Measurements from ENCODE around the gene UBE2D4. TPM values are rescaled to one million over a fixed set of nuclear protein-coding genes. Genes with fewer than 3 reads are reported as not detected.
A peak's percentile ranks its signal among the peaks of the same experiment; 100 is the strongest.

Gene UBE2D4
- 27.2 TPM for total RNA-seq
- long read RNA-seq, transcript UBE2D4-201 (7 exons, 3,974 nt), result major isoform, 11 of 25 reads
- long read RNA-seq, partial matches to known transcripts, result 3 of 25 reads
- long read RNA-seq, other reads (novel, unspliced or antisense), result 8 of 25 reads

GRCh38 chr7:43925984-43926797, at the start of gene UBE2D4:
TSS of gene UBE2D4 (plus strand) at chr7:43926436. CDS start at chr7:43926533, 97 bp downstream.
- H3K9me3 ChIP-seq, result no peaks in the 10 kb centered on the region
- DNase-seq, result peak; percentile 96
- H3K27me3 ChIP-seq, result no peaks in the 10 kb centered on the region
- H3K4me1 ChIP-seq, result peaks cover 11% of the 10 kb centered on the region
- peak; percentile 97 for ATAC-seq
- H3K36me3 ChIP-seq, result no peaks in the 10 kb centered on the region
- intact Hi-C loops (cut with DNase I), result no loop called here
- H3K4me3 ChIP-seq, result peak within 1 kb of the TSS; percentile 79
- TF ChIP-seq, protein P1, sequence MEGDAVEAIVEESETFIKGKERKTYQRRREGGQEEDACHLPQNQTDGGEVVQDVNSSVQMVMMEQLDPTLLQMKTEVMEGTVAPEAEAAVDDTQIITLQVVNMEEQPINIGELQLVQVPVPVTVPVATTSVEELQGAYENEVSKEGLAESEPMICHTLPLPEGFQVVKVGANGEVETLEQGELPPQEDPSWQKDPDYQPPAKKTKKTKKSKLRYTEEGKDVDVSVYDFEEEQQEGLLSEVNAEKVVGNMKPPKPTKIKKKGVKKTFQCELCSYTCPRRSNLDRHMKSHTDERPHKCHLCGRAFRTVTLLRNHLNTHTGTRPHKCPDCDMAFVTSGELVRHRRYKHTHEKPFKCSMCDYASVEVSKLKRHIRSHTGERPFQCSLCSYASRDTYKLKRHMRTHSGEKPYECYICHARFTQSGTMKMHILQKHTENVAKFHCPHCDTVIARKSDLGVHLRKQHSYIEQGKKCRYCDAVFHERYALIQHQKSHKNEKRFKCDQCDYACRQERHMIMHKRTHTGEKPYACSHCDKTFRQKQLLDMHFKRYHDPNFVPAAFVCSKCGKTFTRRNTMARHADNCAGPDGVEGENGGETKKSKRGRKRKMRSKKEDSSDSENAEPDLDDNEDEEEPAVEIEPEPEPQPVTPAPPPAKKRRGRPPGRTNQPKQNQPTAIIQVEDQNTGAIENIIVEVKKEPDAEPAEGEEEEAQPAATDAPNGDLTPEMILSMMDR (IDR thresholded peaks at IDR 0.05), result no peak
- H3K27ac ChIP-seq, result peak within 1 kb of the TSS; percentile 95

DNA sequence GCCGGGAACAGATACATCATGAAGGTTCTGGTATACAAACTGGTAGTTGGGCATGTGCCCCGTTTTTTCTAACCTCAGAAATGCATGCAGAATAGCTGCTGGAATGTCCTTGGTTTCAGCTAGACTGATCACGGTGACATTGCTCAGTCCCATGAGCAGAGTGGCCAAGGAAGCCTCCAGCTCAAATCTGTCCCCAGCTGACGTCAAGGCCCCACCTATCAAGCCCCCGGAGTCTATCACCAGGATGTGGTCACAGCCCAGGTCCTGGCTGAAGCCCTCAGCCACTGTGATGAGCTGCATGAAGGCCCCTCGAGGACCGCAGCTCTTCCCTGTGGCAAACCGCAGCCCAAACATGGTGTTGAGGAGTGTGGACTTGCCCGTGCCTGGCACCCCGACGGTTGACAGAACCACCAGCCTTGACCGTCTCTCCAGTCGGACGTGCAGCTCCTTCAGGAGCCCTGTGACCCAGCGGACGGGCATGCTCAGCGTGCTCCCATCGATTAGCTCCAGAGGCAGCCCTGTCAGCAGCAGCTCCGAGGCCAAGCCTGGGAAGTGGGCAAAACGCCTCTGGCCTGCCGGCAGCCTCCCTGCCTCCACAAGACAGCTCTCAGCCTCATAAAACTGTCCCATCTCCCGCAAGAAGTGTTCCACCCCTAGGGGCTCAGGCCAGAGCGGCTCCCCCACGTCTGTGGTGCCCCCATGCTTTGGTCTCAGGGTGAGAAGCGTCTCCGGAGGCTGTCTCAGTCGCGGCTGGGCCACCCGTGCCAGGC, 49.1 kb upstream of the UBE2D4 start:
- TF ChIP-seq, protein P1 (IDR thresholded peaks at IDR 0.05), result no peak
- no peak for DNase-seq
- intact Hi-C loops (cut with DNase I), result no loop called here
- Histone ChIP-seq H3K36me3 (peaks cover 74% of the 10 kb centered on the region), H3K4me3 (no peak overlapping the region), H3K27ac (no peak overlapping the region), H3K4me1 (peaks cover 4% of the 10 kb centered on the region), H3K27me3 (no peaks in the 10 kb centered on the region), H3K9me3 (no peaks in the 10 kb centered on the region)
- ATAC-seq, result no peak

GRCh38 chr7:43877968-43878864, 48.0 kb upstream of the UBE2D4 start:
- intact Hi-C loops (cut with DNase I), result no loop called here
- no peak overlapping the region for H3K27ac ChIP-seq
- TF ChIP-seq, protein P1 (IDR thresholded peaks at IDR 0.05), result no peak

GRCh38 chr7:43878867-43879266, 47.4 kb upstream of the UBE2D4 start:
- H3K4me3 ChIP-seq, result no peak overlapping the region
- no peaks in the 10 kb centered on the region for H3K9me3 ChIP-seq
- intact Hi-C loops (cut with DNase I), result no loop called here
- no peak for DNase-seq
- H3K4me1 ChIP-seq, result no peaks in the 10 kb centered on the region
- no peaks in the 10 kb centered on the region for H3K27me3 ChIP-seq
- H3K27ac ChIP-seq, result peak overlapping the region; percentile 8
- no peak for ATAC-seq
- TF ChIP-seq, protein P1 (IDR thresholded peaks at IDR 0.05), result no peak
- H3K36me3 ChIP-seq, result peaks cover 84% of the 10 kb centered on the region

More at GRCh38 chr7:43877968-43878864, 48.0 kb upstream of the UBE2D4 start:
- ATAC-seq (no peak), DNase-seq (no peak)
- peaks cover 82% of the 10 kb centered on the region for H3K36me3 ChIP-seq
- H3K4me3 ChIP-seq, result no peak overlapping the region
- no peaks in the 10 kb centered on the region for H3K9me3 ChIP-seq
- H3K27me3 ChIP-seq, result no peaks in the 10 kb centered on the region
- no peaks in the 10 kb centered on the region for H3K4me1 ChIP-seq

GRCh38 chr7:43879477-43879876, 46.8 kb upstream of the UBE2D4 start:
- H3K27ac ChIP-seq, result peak overlapping the region; percentile 8
- no peaks in the 10 kb centered on the region for H3K4me1 ChIP-seq
- ATAC-seq (no peak), DNase-seq (no peak)
- intact Hi-C loops (cut with DNase I), result no loop called here
- peaks cover 90% of the 10 kb centered on the region for H3K36me3 ChIP-seq
- H3K27me3 ChIP-seq, result no peaks in the 10 kb centered on the region
- H3K9me3 ChIP-seq, result no peaks in the 10 kb centered on the region
- no peak overlapping the region for H3K4me3 ChIP-seq
- TF ChIP-seq, protein P1 (IDR thresholded peaks at IDR 0.05), result no peak

Data from upper lobe of right lung (tissue), 1 donor.